Panc1 (cell line): ENCODE data around the gene HPRT1.

Experiments used
- POLR2AphosphoS5 ChIP-seq: IDR thresholded peaks from 2 replicates; pipeline ENCODE4 v1.6.1; 2012; ENCODE audit warnings: mild to moderate bottlenecking, low read depth, low read length, moderate library complexity
- TF ChIP-seq, protein P1 (sequence below): fragments of 450-650 bp; IDR thresholded peaks from 2 replicates; pipeline ENCODE4 v1.5.1; 2017; ENCODE audit warnings: mild to moderate bottlenecking
- TF ChIP-seq, protein P2 (sequence below), 2 experiments: IDR thresholded peaks; 2 replicates each; pipeline ENCODE4 v1.6.1; 2011 to 2012; ENCODE audit warnings: low read depth in 2 of 2, control low read depth in 1 of 2, low read length in 1 of 2, mild to moderate bottlenecking in 1 of 2, moderate library complexity in 1 of 2; ENCODE audit not compliant: insufficient read depth in 1 of 2

DNA sequence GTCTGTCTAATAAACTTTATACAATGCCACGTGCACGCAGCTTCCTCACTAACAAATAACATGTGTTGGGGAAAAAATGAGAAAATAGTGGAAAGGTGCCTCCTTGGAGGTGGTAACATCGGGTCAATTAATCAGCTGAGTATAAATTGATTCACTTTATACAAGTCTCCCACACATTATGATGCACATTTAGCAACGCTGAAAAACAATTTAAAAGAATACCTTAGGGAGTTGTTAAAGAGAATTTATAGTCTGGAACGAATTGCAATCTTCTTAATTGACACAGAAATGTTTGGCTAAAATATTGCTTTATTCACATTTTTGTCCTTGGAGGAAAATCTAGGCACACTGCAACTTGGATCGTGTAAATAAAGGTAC lies 84.2 kb downstream of the HPRT1 start:
- TF ChIP-seq, protein P1, sequence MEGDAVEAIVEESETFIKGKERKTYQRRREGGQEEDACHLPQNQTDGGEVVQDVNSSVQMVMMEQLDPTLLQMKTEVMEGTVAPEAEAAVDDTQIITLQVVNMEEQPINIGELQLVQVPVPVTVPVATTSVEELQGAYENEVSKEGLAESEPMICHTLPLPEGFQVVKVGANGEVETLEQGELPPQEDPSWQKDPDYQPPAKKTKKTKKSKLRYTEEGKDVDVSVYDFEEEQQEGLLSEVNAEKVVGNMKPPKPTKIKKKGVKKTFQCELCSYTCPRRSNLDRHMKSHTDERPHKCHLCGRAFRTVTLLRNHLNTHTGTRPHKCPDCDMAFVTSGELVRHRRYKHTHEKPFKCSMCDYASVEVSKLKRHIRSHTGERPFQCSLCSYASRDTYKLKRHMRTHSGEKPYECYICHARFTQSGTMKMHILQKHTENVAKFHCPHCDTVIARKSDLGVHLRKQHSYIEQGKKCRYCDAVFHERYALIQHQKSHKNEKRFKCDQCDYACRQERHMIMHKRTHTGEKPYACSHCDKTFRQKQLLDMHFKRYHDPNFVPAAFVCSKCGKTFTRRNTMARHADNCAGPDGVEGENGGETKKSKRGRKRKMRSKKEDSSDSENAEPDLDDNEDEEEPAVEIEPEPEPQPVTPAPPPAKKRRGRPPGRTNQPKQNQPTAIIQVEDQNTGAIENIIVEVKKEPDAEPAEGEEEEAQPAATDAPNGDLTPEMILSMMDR, result no peak
- TF ChIP-seq, protein P2, sequence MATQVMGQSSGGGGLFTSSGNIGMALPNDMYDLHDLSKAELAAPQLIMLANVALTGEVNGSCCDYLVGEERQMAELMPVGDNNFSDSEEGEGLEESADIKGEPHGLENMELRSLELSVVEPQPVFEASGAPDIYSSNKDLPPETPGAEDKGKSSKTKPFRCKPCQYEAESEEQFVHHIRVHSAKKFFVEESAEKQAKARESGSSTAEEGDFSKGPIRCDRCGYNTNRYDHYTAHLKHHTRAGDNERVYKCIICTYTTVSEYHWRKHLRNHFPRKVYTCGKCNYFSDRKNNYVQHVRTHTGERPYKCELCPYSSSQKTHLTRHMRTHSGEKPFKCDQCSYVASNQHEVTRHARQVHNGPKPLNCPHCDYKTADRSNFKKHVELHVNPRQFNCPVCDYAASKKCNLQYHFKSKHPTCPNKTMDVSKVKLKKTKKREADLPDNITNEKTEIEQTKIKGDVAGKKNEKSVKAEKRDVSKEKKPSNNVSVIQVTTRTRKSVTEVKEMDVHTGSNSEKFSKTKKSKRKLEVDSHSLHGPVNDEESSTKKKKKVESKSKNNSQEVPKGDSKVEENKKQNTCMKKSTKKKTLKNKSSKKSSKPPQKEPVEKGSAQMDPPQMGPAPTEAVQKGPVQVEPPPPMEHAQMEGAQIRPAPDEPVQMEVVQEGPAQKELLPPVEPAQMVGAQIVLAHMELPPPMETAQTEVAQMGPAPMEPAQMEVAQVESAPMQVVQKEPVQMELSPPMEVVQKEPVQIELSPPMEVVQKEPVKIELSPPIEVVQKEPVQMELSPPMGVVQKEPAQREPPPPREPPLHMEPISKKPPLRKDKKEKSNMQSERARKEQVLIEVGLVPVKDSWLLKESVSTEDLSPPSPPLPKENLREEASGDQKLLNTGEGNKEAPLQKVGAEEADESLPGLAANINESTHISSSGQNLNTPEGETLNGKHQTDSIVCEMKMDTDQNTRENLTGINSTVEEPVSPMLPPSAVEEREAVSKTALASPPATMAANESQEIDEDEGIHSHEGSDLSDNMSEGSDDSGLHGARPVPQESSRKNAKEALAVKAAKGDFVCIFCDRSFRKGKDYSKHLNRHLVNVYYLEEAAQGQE (IDR thresholded peaks at IDR 0.05; ENCODE audit: insufficient read depth in 1 of 2, low read depth in 2 of 2, low read length in 1 of 2), result no peak
- TF ChIP-seq POLR2AphosphoS5, result no peak
